ENCODE data around the gene FAM53A. TPM values are rescaled to one million over a fixed set of nuclear protein-coding genes. Genes with fewer than 3 reads are reported as not detected.

The FAM53A gene
- total and polyA plus RNA-seq, 2 of the 13 experiments (the other 11 are each of a cell fraction or from before 2014, with no cell fraction given), result 0.48 to 1.1 TPM

DNA sequence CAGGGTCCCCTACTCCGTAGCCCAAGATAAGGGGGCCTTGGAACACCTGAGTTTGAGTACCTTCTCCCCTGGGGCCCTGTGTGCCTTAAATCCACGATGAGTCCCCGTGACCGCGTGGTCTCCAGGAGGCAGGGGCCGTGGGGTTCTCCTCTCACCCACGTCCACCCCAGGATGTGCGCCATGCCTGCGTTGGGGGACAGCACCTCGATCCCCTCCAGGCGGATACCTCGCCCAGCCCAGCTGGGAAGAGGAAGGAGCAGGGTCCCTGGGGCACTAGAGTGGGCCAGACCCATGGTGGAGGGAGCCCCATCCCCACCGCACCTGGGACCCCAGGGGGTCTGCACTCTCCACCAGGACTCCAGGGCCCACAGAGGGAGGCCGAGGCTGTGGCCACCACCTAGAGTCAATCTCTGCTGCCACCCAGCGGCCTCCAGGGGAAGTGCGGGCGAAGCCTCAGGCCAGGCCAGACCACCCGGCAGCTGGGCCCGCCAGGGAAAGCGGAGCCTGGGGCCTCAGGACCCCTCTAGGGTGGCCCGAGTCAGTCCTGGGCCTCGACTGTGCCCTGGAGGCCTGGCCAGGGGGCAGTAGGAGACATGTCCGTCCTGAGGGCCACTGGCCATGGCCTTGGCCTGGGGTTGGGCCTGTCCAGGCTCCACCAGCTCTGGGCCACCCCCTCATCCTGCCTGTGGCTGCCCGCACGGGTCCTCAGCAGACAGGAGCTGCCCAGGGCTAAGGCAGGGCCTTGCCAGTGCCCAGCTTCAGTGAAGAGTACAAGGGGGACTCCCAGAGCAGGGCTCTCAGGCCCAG lies 55.0 kb downstream of the FAM53A start (continued):
- no peak for TF ChIP-seq CBX1 (IDR thresholded peaks at IDR 0.05; ENCODE audit: low read depth)
- no peak for TF ChIP-seq YEATS2 (CRISPR knock-in tag; IDR thresholded peaks at IDR 0.05; ENCODE audit: borderline replicate concordance)
- 0 out of 2 replicates have a peak, but pooled peaks have one; percentile 48 for TF ChIP-seq ZNF547 (CRISPR knock-in tag; IDR thresholded peaks at IDR 0.05)
- TF ChIP-seq, protein P1, sequence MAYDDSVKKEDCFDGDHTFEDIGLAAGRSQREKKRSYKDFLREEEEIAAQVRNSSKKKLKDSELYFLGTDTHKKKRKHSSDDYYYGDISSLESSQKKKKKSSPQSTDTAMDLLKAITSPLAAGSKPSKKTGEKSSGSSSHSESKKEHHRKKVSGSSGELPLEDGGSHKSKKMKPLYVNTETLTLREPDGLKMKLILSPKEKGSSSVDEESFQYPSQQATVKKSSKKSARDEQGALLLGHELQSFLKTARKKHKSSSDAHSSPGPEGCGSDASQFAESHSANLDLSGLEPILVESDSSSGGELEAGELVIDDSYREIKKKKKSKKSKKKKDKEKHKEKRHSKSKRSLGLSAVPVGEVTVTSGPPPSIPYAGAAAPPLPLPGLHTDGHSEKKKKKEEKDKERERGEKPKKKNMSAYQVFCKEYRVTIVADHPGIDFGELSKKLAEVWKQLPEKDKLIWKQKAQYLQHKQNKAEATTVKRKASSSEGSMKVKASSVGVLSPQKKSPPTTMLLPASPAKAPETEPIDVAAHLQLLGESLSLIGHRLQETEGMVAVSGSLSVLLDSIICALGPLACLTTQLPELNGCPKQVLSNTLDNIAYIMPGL (CRISPR knock-in tag; IDR thresholded peaks at IDR 0.05; ENCODE audit: borderline replicate concordance in 1 of 2, low read depth in 1 of 2), result peak in 1 of 2 experiments; percentile 61; a peak in 1 of 4 replicates
- TF ChIP-seq KDM2A (CRISPR knock-in tag; IDR thresholded peaks at IDR 0.05; ENCODE audit: borderline replicate concordance, low read depth), result 0 out of 2 replicates have a peak, but pooled peaks have one; percentile 39
- no peak for TF ChIP-seq GLI4 (CRISPR knock-in tag; IDR thresholded peaks at IDR 0.05; ENCODE audit: borderline replicate concordance)
- peak; percentile 62 for TF ChIP-seq ZNF770 (CRISPR knock-in tag; IDR thresholded peaks at IDR 0.05)
- peak; percentile 63; the same call in 1 of the 2 replicates for TF ChIP-seq HNRNPL (IDR thresholded peaks at IDR 0.05; ENCODE audit: low read depth, low read length)
- TF ChIP-seq ZNF883 (CRISPR knock-in tag; IDR thresholded peaks at IDR 0.05; ENCODE audit: not compliant biosample characterization), result peak; percentile 48
- TF ChIP-seq BORCS8-MEF2B (CRISPR knock-in tag; IDR thresholded peaks at IDR 0.05), result 0 out of 2 replicates have a peak, but pooled peaks have one; percentile 41
- peak; percentile 70; the same call in 1 of the 2 replicates for TF ChIP-seq ZBTB7B (CRISPR knock-in tag; IDR thresholded peaks at IDR 0.05)
- TF ChIP-seq STAG1 (CRISPR knock-in tag; IDR thresholded peaks at IDR 0.05), result peak; percentile 87
- no peak for TF ChIP-seq ZFP36 (IDR thresholded peaks at IDR 0.05; ENCODE audit: borderline replicate concordance, low read depth, low read length, partially characterized antibody)
- TF ChIP-seq BCL6 (CRISPR knock-in tag; IDR thresholded peaks at IDR 0.05), result 0 out of 2 replicates have a peak, but pooled peaks have one; percentile 23
- TF ChIP-seq ETV5 (CRISPR knock-in tag; IDR thresholded peaks at IDR 0.05; ENCODE audit: borderline replicate concordance), result no peak
- 0 out of 2 replicates have a peak, but pooled peaks have one; percentile 19 for TF ChIP-seq ERF (CRISPR knock-in tag; IDR thresholded peaks at IDR 0.05)
- TF ChIP-seq DMAP1 (CRISPR knock-in tag; IDR thresholded peaks at IDR 0.05), result no peak
- TF ChIP-seq, protein P2, sequence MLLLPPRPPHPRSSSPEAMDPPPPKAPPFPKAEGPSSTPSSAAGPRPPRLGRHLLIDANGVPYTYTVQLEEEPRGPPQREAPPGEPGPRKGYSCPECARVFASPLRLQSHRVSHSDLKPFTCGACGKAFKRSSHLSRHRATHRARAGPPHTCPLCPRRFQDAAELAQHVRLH (CRISPR knock-in tag; IDR thresholded peaks at IDR 0.05; ENCODE audit: borderline replicate concordance, low read depth), result no peak
- TF ChIP-seq, protein P3, sequence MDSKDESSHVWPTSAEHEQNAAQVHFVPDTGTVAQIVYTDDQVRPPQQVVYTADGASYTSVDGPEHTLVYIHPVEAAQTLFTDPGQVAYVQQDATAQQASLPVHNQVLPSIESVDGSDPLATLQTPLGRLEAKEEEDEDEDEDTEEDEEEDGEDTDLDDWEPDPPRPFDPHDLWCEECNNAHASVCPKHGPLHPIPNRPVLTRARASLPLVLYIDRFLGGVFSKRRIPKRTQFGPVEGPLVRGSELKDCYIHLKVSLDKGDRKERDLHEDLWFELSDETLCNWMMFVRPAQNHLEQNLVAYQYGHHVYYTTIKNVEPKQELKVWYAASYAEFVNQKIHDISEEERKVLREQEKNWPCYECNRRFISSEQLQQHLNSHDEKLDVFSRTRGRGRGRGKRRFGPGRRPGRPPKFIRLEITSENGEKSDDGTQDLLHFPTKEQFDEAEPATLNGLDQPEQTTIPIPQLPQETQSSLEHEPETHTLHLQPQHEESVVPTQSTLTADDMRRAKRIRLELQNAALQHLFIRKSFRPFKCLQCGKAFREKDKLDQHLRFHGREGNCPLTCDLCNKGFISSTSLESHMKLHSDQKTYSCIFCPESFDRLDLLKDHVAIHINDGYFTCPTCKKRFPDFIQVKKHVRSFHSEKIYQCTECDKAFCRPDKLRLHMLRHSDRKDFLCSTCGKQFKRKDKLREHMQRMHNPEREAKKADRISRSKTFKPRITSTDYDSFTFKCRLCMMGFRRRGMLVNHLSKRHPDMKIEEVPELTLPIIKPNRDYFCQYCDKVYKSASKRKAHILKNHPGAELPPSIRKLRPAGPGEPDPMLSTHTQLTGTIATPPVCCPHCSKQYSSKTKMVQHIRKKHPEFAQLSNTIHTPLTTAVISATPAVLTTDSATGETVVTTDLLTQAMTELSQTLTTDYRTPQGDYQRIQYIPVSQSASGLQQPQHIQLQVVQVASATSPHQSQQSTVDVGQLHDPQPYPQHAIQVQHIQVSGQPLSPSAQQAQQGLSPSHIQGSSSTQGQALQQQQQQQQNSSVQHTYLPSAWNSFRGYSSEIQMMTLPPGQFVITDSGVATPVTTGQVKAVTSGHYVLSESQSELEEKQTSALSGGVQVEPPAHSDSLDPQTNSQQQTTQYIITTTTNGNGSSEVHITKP (CRISPR knock-in tag; IDR thresholded peaks at IDR 0.05; ENCODE audit: low read depth), result no peak
- no peak for TF ChIP-seq NFE2L2 (IDR thresholded peaks at IDR 0.05; ENCODE audit: low read length)

Data from HepG2 (cell line).